ENCODE data around the gene MYBPC3. TPM values are rescaled to one million over a fixed set of nuclear protein-coding genes. Genes with fewer than 3 reads are reported as not detected.

Gene MYBPC3
- total and polyA plus RNA-seq, 12 donors = 0.54 to 5.8 (median 2.0) TPM

GRCh38 chr11:47391077-47391583 lies 38.6 kb upstream of the MYBPC3 start:
- WGBS, 4 donors = 75 to 83% (median 77%) methylated on average over 11 of the region's 11 CpGs
- DNase-seq = peak in 1 of 7 donors; percentile 51
- Histone ChIP-seq H3K4me3 (no peak overlapping the region), H3K36me3 (replicated peaks in 1 of 2) (no peaks in the 10 kb centered on the region), H3K9me3 (replicated peaks in 1 of 3) (no peaks in the 10 kb centered on the region), H3K27ac (peak overlapping the region in 4 of 5 donors; percentile 61 to 86 (median 74)), H3K4me1 (replicated peaks in 1 of 2) (no peaks in the 10 kb centered on the region), H3K27me3 (no peaks in the 10 kb centered on the region)
- intact Hi-C loops (cut with DNase I) = no loop called here
- TF ChIP-seq CTCF (IDR thresholded peaks at IDR 0.05) = no peak
- no peak for TF ChIP-seq POLR2A (IDR thresholded peaks at IDR 0.05)

GRCh38 chr11:47390422-47390760 lies 37.9 kb upstream of the MYBPC3 start:
- H3K27ac ChIP-seq = peak overlapping the region in 4 of 5 donors; percentile 61 to 86 (median 73)
- no peak for DNase-seq
- 91 to 100% (median 93%) methylated on average over 4 to 6 of the region's 6 CpGs for WGBS, 4 donors
- no peak overlapping the region for H3K4me3 ChIP-seq
- no peaks in the 10 kb centered on the region for H3K36me3 ChIP-seq (replicated peaks in 1 of 2)
- intact Hi-C loops (cut with DNase I) = no loop called here
- no peaks in the 10 kb centered on the region for H3K4me1 ChIP-seq (replicated peaks in 1 of 2)
- TF ChIP-seq POLR2A (IDR thresholded peaks at IDR 0.05) (no peak), CTCF (IDR thresholded peaks at IDR 0.05) (no peak)
- H3K27me3 ChIP-seq = no peaks in the 10 kb centered on the region
- H3K9me3 ChIP-seq (replicated peaks in 1 of 3) = no peaks in the 10 kb centered on the region

GRCh38 chr11:47389577-47390421 lies 37.3 kb upstream of the MYBPC3 start:
- Histone ChIP-seq H3K36me3 (replicated peaks in 1 of 2) (no peaks in the 10 kb centered on the region), H3K27ac (peak overlapping the region in 1 of 5 donors; percentile 82), H3K4me1 (replicated peaks in 1 of 2) (no peaks in the 10 kb centered on the region), H3K4me3 (no peak overlapping the region), H3K9me3 (replicated peaks in 1 of 3) (no peaks in the 10 kb centered on the region), H3K27me3 (no peaks in the 10 kb centered on the region)
- no peak for TF ChIP-seq POLR2A (IDR thresholded peaks at IDR 0.05)
- TF ChIP-seq CTCF (IDR thresholded peaks at IDR 0.05) = no peak
- DNase-seq = no peak
- intact Hi-C loops (cut with DNase I) = no loop called here
- WGBS, 4 donors = 78 to 87% (median 86%) methylated on average over 15 to 17 of the region's 17 CpGs

GRCh38 chr11:47388697-47389576 lies 36.4 kb upstream of the MYBPC3 start:
- intact Hi-C loops (cut with DNase I) = no loop called here
- no peaks in the 10 kb centered on the region for H3K36me3 ChIP-seq (replicated peaks in 1 of 2)
- no peaks in the 10 kb centered on the region for H3K27me3 ChIP-seq
- 80 to 96% (median 87%) methylated on average over 16 to 28 of the region's 28 CpGs for WGBS, 4 donors
- no peak for DNase-seq
- H3K9me3 ChIP-seq (replicated peaks in 1 of 3) = no peaks in the 10 kb centered on the region
- H3K27ac ChIP-seq = peak overlapping the region in 1 of 5 donors; percentile 82
- H3K4me1 ChIP-seq (replicated peaks in 1 of 2) = no peaks in the 10 kb centered on the region
- H3K4me3 ChIP-seq = no peak overlapping the region
- no peak for TF ChIP-seq POLR2A (IDR thresholded peaks at IDR 0.05)
- TF ChIP-seq CTCF (IDR thresholded peaks at IDR 0.05) = no peak
